Suppressor macrophage (primary cell): ENCODE measurements around the gene FAM53A.
"Not testable (repeated sequence)": the region's sequence is repeated elsewhere in the genome, so short reads cannot be mapped to it uniquely, and the experiment has no call there.

Experiments used
- DNase-seq, 4 experiments: peaks; one replicate each; pipeline ENCODE4 v3.0.0-alpha.2; 2020 to 2022

Gene FAM53A

DNA sequence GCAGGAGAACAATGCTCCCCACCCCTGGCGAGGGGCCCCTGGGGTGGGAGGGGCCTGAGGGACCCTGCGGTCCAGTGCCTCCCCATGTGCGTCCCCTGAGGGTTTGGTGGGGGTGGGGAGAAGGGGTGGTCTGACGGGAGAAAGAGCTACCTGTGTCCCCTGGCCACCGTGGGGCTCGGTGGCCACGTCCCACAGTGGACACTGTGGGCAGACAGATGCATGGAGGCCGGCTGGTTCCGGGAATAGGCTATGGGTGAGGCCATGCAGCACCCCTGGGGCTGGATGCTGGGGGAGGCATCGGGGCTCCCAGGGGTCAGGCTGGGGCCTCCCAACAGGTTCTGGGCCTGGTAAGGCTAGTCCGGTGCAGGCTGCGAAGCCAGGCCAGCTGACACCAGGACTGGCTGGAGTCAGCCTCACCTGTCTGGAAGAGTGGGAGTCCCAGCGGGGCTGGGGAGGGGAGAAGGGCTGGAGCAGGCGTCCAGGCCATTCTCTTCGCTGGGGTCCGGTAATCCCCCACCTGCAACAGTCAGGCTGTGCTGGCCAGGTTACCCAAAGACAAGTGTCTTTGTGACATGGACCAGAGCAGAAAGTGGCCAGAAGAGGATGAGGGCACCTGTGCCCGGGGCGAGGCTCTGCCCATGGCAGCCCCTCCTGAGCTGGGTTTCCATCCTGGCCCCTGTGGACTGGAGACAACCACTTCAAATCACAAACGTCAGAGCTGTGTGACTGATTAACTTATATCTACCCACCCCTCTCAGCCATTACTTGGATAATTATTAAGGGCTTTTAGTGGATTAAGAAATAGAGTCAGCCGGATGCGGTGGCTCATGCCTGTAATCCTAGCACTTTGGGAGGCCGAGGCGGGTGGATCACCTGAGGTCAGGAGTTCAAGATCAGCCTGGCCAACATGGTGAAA is 1.4 kb upstream of the FAM53A start:
- no peak for DNase-seq

DNA sequence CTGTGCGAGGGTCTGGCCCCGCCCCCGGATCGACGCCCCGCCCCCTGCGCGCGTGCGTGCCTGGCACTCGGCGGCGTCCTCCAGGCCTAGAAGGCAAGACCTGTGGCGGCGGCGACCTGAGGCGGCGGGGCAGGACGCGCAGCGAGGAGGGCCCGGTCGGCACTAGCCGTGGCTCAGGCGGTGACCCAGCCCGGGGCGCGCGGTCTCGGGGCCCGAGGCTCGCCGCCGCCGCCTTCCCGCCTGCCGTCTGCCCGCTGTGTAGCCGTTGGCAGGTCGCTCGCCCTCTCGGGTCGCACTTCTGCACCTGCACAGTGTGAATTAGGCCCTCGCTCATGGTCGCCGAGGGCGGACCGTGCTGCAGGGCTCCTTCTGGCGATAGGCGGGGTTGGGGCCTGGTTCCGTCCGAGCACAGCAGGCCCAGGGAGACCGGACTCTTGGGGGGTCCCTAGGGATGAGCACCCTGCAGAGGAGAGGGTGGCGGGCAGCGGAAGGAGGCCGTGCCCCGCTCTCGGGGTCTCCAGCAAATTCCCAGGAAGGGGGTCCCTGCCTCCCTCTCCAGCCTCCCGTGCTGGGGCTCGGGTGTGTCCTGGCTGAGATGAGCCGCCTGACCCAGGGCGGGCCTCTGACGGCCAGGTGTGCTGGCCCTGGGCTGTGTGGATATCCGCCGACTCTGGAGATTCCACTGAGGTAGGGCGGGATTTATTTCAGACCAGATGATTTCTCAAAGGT is 557 bp upstream of the FAM53A start:
- DNase-seq: no peak

DNA sequence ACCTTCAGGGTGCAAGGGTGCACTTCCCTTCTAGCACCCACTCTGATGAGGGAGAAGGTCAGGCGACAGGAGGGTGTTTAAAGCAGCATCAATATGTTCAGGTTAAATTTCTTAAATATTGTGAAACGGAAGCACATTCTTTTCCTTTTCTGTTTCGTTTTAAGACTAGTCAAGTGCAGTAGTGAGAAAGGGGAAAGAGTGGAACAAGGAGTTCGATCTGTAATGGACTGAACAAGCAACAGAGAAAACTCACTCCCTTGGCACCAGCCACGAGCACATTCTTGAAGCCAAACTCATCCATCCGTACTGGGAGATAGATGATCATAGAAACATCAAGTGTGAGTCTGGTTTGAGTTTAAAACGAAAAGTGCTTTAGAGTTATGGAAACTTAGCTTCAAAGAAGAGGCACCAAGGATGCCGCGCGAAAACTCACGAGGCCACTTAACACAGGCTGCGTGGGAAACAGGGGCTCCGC is 815 bp downstream of the FAM53A start:
- peak in 3 of 4 experiments; percentile 11 to 44 (median 22) for DNase-seq

DNA sequence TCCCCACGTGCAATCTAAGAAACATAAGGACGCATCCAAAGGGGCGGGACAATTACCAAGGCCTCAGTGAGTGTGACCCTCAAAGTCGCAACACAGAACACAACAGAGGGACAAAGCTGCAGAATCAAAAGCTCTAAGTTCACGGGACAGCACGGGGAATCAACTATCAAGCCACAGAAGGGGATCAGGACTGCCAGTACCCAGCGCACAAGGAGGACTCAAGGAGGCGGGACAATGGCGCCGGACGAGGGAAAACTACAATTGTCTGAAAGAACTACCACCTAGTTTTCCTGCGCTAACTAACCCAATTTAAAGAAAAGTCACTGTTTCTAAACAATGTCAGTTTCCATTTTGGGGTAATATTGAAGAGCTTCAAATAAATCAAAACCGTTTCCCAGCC is 1.3 kb downstream of the FAM53A start:
- no peak for DNase-seq

DNA sequence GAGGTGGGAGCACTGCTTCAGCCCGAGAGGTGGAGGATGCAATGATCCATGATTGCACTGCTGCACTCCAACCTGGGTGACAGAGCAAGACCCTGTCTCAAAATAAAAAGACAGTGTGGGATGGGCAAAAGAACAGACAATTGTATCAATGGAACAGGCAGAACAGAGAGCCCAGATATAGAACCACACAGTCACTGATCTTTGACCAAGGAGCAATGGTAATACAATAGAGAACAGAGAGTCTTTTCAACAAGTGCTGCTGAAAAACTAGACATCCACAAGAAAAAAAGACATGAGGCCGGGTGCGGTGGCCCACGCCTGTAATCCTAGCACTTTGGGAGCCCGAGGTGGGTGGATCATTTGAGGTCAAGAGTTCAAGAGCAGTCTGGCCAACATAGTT is 5.9 kb downstream of the FAM53A start:
- no peak for DNase-seq

DNA sequence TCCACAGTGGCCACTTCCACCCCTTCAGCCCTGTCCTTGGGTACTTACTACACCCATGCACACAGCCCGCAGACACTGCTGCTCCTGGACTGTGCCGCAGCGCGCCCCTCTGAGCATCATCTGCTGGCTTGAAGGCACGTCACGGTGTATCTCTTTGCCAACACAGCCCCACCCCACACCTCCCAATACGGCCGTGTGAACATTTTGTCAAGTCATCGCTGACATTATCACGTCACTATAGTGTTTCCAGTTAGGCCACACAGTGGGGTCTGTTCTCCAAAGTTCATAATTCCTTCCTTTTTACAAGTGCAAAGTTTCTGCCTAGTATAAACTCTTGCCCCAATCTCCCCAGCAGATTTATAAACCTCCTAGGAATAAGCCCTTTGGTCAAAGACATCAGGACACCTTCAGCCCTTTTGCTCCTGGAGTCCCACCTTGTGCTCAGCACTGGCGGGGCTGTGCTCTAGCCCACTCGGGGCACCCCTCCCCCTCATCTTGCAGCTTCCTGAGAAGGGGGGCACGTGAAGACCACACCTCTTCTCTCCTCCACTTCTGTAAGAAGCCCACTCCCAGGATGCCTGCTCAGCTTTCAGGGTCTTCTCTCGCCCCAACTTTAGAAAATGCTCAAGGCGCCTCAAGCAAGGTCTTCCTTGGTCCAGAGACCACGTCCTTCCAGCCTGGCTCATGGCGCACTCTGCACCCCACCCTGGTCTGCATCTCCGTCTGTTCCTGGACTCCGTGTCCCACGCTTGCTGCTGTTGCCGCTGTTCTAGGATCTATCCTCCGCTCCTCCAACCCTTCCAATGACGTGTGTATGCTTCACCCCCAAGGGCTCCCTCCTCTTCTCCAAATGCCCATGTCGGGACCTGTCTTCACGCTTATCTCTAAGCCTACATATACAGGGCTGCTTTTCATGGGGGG is 7.2 kb downstream of the FAM53A start:
- DNase-seq: no peak

DNA sequence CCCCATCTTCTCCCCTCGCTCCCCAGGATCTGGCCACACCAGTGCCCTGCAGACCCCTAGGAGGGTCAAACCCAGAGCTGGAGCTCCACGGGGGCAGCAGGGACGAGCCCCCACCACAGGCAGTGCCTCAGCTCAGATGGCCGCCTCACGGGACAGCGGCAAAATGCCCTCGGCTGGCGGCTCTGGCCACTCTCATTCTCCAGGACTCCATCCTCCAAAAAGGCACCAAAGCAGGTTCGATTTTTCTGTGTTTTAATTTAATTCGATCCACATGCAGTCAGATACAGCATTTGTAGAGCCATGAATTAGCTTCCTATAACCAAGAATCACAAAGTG is 8.3 kb downstream of the FAM53A start:
- DNase-seq: no peak

DNA sequence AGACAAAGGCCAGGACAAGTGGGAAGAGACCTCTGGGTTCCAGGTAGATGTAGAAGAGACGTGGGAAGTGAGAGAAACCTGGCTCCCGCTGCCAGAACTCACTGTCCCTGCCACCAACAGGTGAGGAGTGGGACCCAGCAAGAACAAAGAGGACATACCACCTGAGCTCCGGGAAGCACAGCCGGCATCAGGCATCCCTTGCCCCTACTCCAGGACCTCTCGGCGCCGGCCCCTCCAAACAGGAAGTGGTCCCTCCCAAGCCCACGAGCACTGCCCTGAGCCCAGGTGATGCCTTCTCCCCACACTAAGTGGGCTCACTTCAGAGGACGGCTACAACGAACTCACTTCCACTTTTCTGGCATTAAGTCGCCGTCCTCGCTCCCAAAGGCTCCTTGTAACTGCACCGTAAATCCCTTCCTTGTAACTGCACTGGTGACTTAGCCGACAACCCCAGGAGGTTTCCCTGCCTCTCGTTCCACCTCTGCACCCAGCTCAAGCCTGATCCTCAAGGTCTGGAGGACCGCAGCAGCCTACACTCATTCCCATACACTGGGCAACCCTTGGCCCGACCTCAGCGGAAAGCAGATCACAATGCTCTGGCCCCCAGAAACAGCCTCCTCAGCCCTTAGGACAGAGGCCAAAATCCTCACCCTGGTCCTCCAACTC is 8.8 kb downstream of the FAM53A start:
- DNase-seq: no peak

DNA sequence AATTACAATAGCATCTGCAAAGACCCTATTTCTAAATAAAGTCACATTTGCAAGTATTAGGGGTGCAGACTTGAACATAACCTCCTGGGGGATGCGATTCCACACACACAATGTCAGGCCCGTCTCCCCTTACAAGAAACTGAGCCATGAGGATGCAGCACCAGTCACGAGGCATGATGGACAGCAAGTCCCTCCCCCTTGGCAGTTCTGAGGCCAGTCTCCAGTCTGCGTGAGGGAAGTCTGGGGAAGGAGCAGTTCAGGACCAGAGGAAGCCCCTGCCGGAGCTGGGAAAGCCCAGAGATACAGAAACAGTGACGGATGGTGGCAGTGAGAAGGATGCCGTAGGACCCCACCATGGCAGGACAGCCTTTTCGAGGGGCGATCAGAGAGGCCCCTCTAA is 9.4 kb downstream of the FAM53A start:
- DNase-seq: no peak

DNA sequence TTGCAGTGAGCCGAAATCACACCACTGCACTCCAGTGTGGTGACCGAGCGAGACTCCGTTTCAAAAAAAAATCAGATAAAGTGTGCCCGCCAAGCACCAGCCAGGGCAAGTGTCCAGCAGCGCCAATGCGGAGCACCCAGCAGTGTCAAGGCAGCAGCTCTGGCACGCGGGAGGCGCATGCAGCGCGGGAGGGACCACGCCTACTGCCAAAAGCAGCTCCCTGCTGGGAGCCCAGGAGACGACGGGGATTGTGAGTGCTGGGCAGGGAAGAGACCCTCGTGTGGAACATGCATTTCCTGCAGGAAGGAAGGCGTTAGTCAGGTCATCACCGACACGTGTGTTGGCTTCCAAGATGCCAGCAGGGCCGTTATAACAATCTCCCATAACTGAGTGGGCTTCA is 10.4 kb downstream of the FAM53A start:
- no peak for DNase-seq

DNA sequence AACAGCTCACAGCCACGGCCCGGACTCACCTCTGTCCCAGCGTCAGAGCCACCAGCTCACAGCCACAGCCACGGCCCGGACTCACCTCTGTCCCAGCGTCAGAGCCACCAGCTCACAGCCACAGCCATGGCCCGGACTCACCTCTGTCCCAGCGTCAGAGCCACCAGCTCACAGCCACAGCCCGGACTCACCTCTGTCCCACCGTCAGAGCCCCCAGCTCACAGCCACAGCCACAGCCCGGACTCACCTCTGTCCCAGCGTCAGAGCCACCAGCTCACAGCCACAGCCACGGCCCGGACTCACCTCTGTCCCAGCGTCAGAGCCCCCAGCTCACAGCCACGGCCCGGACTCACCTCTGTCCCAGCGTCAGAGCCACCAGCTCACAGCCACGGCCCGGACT is 13.1 kb downstream of the FAM53A start:
- DNase-seq: not testable (repeated sequence)

DNA sequence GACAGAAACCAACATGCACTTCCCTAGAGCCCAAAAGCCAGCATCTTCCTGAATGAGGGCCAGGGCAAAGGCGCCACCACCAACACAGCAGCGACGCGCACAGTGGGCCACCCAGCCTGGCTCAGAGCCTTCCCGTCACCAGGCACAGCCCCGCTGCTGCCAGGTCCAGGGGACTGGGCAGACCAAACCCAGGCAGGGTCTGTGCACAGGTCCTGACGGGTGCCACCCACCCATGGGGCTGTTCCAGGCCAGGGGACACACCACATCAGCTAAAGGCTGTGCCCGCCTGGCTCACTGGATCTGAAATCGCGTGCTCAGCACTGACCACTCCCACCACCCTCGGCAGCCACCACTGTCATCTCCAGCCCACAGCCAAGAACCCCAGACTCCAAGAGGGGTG is 13.8 kb downstream of the FAM53A start:
- DNase-seq: no peak

DNA sequence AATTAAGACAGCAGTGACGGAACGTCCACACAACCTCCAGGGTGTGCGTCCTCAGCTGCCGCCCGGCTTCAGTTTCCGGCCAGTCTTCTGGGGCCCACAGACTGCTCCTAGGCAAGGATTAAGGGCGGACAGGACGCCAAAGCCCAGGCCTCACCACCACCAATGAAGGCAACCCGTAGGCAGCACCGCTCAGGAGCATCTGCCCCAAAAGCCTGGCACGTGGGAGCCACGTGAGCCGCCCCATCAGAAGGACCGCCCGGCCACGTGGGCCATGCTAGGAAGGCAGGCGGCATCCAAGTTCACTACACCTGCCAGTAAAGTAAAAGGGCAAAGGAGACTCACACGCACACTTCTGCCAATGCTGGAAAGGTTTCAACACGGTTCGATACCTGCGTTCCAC is 14.3 kb downstream of the FAM53A start:
- DNase-seq: no peak

DNA sequence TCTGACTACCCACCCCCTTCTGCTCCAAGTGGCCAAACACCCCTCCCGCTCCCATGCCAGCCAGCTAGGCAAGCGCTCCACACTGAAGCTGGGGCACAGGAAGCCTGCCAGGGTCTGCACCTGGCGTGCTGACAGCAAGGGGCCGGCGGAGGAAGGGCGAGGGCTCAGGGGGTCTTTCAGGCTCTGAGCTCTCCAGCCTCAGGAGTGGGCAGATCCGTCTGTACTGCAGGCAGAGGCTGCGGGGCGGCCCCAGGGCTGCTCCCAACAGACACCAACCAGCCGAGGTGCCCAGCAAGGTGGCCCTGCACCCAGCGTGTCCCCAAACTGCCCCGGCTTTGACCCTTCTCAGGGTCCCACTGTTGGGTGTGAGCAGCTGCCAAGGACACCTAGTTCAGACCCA is 14.8 kb downstream of the FAM53A start:
- no peak for DNase-seq

DNA sequence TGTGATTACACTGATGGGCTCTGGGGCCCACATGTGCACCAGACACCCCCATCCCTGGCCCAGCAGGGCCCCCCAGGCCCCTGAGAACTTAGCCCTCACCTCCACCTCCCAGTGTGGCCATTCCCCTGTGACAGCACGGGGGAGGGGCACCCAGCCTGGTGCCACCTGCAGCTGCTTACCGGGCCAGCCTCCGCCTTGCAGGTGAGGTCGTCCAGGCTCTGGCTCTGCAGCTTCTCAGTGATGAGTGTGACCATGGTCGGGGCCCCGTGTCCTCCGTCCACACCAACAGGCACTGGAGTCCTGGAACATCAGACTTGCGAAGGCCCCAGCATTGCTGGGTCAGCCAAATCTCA is 15.6 kb downstream of the FAM53A start:
- DNase-seq: no peak

DNA sequence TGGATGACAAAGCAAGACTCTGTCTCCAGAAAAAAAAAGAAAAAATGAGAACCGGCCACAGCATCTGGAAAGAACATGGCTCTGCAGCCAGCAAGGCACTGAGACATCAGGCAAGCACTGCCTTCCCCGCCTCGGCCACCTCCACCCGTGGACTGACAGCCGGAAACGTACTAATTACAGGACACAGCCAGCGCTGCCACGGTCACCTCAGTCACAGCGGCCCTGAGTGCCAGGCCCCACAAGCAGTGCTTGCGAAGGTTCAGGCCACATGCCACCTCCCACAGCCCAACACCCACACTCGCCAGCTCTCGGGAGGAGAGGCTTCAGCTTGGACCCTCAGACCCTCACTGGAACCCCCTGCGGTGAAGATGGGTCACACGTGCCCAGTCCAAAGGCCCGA is 16.8 kb downstream of the FAM53A start:
- no peak for DNase-seq

DNA sequence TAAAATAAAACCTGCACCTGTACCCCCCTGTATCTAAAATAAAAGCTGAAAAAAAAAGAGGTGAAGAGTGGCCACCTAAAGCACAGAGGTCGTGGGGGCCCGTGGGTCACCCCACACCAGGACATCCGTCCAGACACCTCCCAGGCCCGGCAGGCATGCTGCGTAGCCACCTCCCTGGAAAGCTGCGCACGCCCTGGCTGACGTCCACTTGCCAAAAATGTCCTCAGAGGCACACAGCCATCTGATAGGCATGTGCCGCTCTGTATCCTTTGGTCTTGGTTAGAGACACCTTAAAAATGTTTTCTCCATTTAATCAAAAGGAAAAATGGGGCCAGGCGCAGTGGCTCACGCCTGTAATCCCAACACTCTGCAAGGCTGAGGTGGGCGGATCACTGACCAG is 17.7 kb downstream of the FAM53A start:
- DNase-seq: no peak

DNA sequence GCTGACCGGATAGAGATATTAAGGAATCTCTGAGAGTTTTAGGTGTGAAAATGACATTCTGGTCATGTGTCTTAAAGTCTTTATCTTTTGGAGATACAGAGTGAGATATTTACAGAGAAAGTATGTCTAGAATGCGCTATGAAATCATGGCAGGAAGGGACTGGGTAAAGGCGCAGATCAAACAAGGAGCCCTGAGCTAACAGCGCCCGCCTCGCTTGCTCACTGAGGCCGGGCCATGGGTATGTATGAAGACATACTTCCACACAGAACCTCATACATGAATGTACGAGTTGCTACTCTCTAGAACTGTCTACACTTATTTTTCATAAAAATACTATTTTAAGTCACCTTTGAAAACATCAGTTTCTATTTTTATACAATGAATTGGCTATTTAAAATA is 20.0 kb downstream of the FAM53A start:
- no peak for DNase-seq

DNA sequence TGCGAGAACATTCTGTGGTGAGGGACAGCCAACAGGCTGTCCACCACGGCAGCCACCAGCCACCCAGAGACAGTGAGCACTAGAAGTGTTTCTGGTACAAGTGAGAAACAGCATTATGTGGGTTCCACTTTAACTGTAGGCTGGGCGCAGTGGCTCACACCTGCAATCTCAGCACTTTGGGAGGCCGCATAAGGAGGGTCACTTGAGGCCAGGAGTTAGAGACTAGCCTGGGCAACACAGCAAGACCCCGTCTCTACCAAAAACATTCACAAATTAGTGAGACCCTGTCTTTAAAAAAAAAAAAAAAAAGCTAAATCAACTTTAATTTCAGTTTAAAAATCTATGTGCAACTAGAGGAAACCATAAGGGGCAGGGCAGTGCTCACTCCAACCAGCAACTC is 20.6 kb downstream of the FAM53A start:
- DNase-seq: no peak

DNA sequence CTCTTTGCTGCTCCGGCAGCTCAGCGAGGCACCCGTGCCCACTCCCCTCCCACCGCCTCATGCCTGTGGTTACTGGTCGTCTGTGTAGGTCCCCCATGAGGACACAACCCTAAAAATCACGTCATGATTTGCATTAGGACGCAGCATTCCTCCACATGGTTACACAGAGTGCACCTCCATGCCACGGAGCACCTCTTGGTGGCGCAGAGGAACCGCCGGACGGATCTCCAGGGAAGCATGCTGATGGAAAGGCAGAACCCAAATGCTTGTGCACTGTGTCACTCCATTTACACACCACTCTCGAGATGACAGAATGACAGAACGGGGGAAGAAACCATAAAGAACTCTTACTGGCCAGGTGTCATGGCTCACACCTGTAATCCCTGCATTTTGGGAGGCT is 22.4 kb downstream of the FAM53A start:
- no peak for DNase-seq

DNA sequence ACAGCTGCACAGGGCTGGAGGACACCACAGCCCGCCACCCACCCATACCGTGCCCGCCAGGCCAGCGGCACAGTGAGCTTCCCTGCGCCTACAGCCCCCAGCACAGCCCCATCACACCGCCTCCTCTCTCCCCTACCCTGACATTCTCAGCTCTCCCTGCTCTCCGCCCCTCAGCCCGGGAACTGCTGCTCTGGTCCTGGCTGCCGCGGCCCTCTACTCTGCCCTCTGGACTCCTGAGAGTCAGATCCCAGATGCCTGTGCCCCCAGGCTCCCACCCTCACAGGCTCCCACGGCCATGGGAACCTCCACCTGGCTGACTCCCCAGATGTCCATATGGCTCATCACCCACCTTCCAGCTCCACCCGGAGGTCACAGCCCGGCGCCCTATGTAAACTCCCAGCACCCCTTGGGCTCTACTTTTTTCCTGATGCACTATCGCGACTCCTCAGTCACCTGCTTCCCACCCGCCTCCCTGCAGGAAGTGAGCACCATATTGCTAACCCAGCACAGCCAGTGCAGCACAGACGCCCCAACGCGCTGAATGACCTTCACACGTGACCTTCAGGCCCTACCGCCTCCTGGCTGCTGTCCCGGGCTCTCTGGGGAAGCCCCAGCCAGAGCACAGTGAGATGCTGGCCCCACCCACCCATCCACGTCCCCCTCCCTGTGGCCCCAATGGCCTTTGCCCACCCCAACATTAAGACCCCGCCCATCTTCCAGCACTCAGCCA is 23.0 kb downstream of the FAM53A start:
- no peak for DNase-seq
